Activated gamma-delta T cell (primary cell): Measurements from ENCODE around the gene SH2D3A.

Source experiments
- DNase-seq: peaks from one replicate; lab custom pipeline; 2025; lab: John Stamatoyannopoulos, UW

The SH2D3A gene

GRCh38 chr19:6708346-6708745, 58.9 kb downstream of the SH2D3A start:
- no peak for DNase-seq

GRCh38 chr19:6707658-6708018, 59.6 kb downstream of the SH2D3A start:
- no peak for DNase-seq

DNA sequence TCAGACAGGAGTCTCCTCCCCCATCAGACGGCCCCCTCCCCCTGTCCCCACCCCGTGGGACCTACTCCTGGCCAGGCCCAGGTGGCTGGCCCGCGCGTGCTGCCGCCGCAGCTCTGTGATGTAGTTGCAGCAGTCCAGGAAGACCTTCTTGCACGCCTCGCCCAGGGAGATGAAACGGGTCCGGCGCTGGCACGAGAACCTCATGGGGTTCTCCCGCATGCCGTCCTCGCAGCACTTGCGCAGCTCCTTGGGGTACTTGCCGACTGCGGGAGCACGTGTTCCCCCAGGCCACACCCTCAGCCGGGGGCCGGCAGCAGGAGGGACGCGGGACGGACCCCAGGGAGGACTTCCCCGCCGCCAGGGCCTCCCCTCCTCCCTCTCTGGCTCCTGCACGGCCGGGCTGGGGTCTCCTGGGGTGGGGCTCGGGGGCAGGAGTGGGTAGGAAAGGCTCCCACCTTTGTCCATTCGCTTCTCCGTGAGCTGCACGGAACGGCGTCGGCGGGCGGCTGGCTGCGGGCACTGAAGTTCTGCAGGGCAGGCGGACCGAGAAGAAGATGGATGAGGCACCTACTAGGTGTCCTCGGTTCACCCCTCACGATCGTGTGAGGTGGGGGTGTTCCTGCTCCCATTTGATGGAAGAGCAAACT, 60.1 kb downstream of the SH2D3A start:
- no peak for DNase-seq

DNA sequence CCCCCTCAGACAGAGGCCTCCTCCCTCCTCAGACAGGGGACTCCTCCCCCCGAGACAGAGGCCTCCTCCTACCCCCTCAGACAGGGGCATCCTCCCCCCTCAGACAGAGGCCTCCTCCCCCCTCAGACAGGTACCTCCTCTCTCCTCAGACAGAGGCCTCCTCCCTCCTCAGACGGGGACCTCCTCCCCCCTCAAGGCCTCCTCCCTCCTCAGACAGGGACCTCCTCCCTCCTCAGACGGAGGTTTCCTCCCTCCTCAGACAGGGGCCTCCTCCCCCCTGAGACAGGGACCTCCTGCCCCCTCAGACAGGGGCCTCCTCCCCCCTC, 60.6 kb downstream of the SH2D3A start:
- DNase-seq = no peak

GRCh38 chr19:6705931-6706632, 61.2 kb downstream of the SH2D3A start:
- DNase-seq = no peak
